Measurements from ENCODE around the gene DOCK3.
"Not testable (repeated sequence)": the region's sequence is repeated elsewhere in the genome, so short reads cannot be mapped to it uniquely, and the experiment has no call there.

Gene DOCK3

GRCh38 chr3:50687127-50687751 is 12.5 kb downstream of the DOCK3 start:
- DNase-seq: no peak

- no peak for DNase-seq
These were observed 13.2 kb downstream of the DOCK3 start for GRCh38 chr3:50687916-50688315.

- DNase-seq: not testable (repeated sequence)
These were observed 13.9 kb downstream of the DOCK3 start for GRCh38 chr3:50688602-50689001.

GRCh38 chr3:50689558-50689957 is 14.8 kb downstream of the DOCK3 start:
- no peak for DNase-seq

- DNase-seq: no peak
These were observed 20.3 kb downstream of the DOCK3 start for GRCh38 chr3:50695031-50695430.

GRCh38 chr3:50696276-50696675 is 21.5 kb downstream of the DOCK3 start:
- no peak for DNase-seq

GRCh38 chr3:50698269-50698668 is 23.5 kb downstream of the DOCK3 start:
- no peak for DNase-seq

- DNase-seq: no peak
These were observed 33.9 kb downstream of the DOCK3 start for GRCh38 chr3:50708620-50709019.

- peak; percentile 4 for DNase-seq
These were observed 40.2 kb downstream of the DOCK3 start for GRCh38 chr3:50714946-50715345.

- no peak for DNase-seq
These were observed 50.1 kb downstream of the DOCK3 start for GRCh38 chr3:50724831-50725230.

- no peak for DNase-seq
These were observed 60.3 kb downstream of the DOCK3 start for GRCh38 chr3:50734985-50735384.

- DNase-seq: no peak
These were observed 62.6 kb downstream of the DOCK3 start for GRCh38 chr3:50737193-50737905.

- no peak for DNase-seq
These were observed 63.3 kb downstream of the DOCK3 start for GRCh38 chr3:50737906-50738598.

GRCh38 chr3:50743643-50744042 is 68.9 kb downstream of the DOCK3 start:
- no peak for DNase-seq

- no peak for DNase-seq
These were observed 75.1 kb downstream of the DOCK3 start for GRCh38 chr3:50749822-50750221.

- DNase-seq: no peak
These were observed 84.3 kb downstream of the DOCK3 start for GRCh38 chr3:50759015-50759414.

- DNase-seq: no peak
These were observed 103.0 kb downstream of the DOCK3 start for GRCh38 chr3:50777680-50778079.

GRCh38 chr3:50781766-50782165 is 107.0 kb downstream of the DOCK3 start:
- DNase-seq: not testable (repeated sequence)

- no peak for DNase-seq
These were observed 111.9 kb downstream of the DOCK3 start for GRCh38 chr3:50786631-50787030.

GRCh38 chr3:50790894-50791293 is 116.2 kb downstream of the DOCK3 start:
- not testable (repeated sequence) for DNase-seq

- DNase-seq: no peak
These were observed 117.8 kb downstream of the DOCK3 start for GRCh38 chr3:50792568-50792967.

- not testable (repeated sequence) for DNase-seq
These were observed 129.1 kb downstream of the DOCK3 start for GRCh38 chr3:50803805-50804204.

- not testable (repeated sequence) for DNase-seq
These were observed 129.6 kb downstream of the DOCK3 start for GRCh38 chr3:50804376-50804775.

GRCh38 chr3:50805321-50805720 is 130.6 kb downstream of the DOCK3 start:
- DNase-seq: no peak
